ENCODE results near the gene KSR2.

The KSR2 gene

GRCh38 chr12:117567644-117568216 lies 401.1 kb downstream of the KSR2 start:
- H3K4me3 ChIP-seq (ENCODE audit: low read length in 2 of 2), result no peak overlapping the region
- peaks cover 0 to 2% of the 10 kb centered on the region in 2 donors for H3K27me3 ChIP-seq (ENCODE audit: control insufficient read depth in 2 of 2, insufficient read depth in 2 of 2, low read length in 2 of 2)
- H3K9ac ChIP-seq (ENCODE audit: low read depth in 1 of 2, low read length in 2 of 2), result no peak overlapping the region
- no peaks in the 10 kb centered on the region for H3K9me3 ChIP-seq (ENCODE audit: control insufficient read depth in 2 of 2, low read length in 2 of 2)
- no peaks in the 10 kb centered on the region for H3K4me1 ChIP-seq (ENCODE audit: control insufficient read depth in 2 of 2, insufficient read depth in 2 of 2, low read length in 2 of 2)
- no peaks in the 10 kb centered on the region for H3K36me3 ChIP-seq (ENCODE audit: control insufficient read depth in 2 of 2, insufficient read depth in 2 of 2, low read length in 2 of 2)
- H3K27ac ChIP-seq (ENCODE audit: low read depth in 2 of 2, low read length in 2 of 2), result no peak overlapping the region

- Histone ChIP-seq H3K4me3 (ENCODE audit: low read length in 2 of 2) (no peak overlapping the region), H3K27ac (ENCODE audit: low read depth in 2 of 2, low read length in 2 of 2) (no peak overlapping the region), H3K27me3 (ENCODE audit: control insufficient read depth in 2 of 2, insufficient read depth in 2 of 2, low read length in 2 of 2) (no peaks in the 10 kb centered on the region), H3K9me3 (ENCODE audit: control insufficient read depth in 2 of 2, low read length in 2 of 2) (no peaks in the 10 kb centered on the region), H3K36me3 (ENCODE audit: control insufficient read depth in 2 of 2, insufficient read depth in 2 of 2, low read length in 2 of 2) (no peaks in the 10 kb centered on the region), H3K9ac (ENCODE audit: low read depth in 1 of 2, low read length in 2 of 2) (no peak overlapping the region), H3K4me1 (ENCODE audit: control insufficient read depth in 2 of 2, insufficient read depth in 2 of 2, low read length in 2 of 2) (no peaks in the 10 kb centered on the region)
These were observed 403.9 kb downstream of the KSR2 start for GRCh38 chr12:117564881-117565280.

- no peaks in the 10 kb centered on the region for H3K36me3 ChIP-seq (ENCODE audit: control insufficient read depth in 2 of 2, insufficient read depth in 2 of 2, low read length in 2 of 2)
- H3K4me1 ChIP-seq (ENCODE audit: control insufficient read depth in 2 of 2, insufficient read depth in 2 of 2, low read length in 2 of 2), result no peaks in the 10 kb centered on the region
- H3K9me3 ChIP-seq (ENCODE audit: control insufficient read depth in 2 of 2, low read length in 2 of 2), result no peaks in the 10 kb centered on the region
- H3K27me3 ChIP-seq (ENCODE audit: control insufficient read depth in 2 of 2, insufficient read depth in 2 of 2, low read length in 2 of 2), result no peaks in the 10 kb centered on the region
- H3K27ac ChIP-seq (ENCODE audit: low read depth in 2 of 2, low read length in 2 of 2), result no peak overlapping the region
- no peak overlapping the region for H3K9ac ChIP-seq (ENCODE audit: low read depth in 1 of 2, low read length in 2 of 2)
- no peak overlapping the region for H3K4me3 ChIP-seq (ENCODE audit: low read length in 2 of 2)
These were observed 405.1 kb downstream of the KSR2 start for GRCh38 chr12:117563706-117564105.

DNA sequence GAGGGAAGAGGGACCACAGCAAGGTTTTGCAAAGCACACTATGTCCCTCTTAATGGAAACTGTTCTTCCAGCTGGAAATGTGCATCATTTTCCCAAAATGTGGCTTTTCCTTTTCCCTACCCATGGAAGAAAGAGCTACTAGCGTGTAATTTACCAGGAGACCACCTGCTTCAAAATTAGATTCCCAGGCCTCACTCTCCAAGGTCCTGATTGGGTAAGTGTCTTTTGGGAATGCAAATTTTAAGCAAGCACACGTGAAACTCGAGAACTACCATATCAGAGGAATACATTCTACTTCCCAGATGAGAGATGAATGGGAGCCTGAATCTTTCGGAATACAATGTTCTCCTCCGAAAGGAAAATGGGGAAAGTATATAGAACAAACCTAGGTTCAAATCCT lies 405.8 kb downstream of the KSR2 start:
- Histone ChIP-seq H3K4me1 (ENCODE audit: control insufficient read depth in 2 of 2, insufficient read depth in 2 of 2, low read length in 2 of 2) (no peaks in the 10 kb centered on the region), H3K9me3 (ENCODE audit: control insufficient read depth in 2 of 2, low read length in 2 of 2) (no peaks in the 10 kb centered on the region), H3K9ac (ENCODE audit: low read depth in 1 of 2, low read length in 2 of 2) (no peak overlapping the region), H3K27ac (ENCODE audit: low read depth in 2 of 2, low read length in 2 of 2) (no peak overlapping the region), H3K27me3 (ENCODE audit: control insufficient read depth in 2 of 2, insufficient read depth in 2 of 2, low read length in 2 of 2) (no peaks in the 10 kb centered on the region), H3K36me3 (ENCODE audit: control insufficient read depth in 2 of 2, insufficient read depth in 2 of 2, low read length in 2 of 2) (no peaks in the 10 kb centered on the region), H3K4me3 (ENCODE audit: low read length in 2 of 2) (no peak overlapping the region)

DNA sequence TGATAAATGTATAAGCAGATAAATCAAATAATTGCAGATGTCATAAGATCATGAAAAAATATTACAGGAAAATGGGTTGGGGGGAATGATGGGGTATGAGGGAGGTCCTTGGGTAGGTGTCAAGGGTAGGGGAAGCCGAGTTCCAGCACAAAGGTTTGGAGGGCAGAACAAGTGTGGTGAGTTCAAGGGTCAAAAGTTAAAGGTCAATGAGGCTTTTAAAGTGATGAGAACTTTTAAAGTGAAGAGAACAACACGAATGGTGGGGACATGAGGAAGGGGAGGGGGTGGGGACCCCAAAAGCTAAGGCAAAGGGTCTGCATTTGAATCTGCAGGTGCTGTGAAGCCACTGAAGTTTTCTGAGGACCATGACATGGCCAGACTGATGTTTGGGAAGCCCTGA lies 406.8 kb downstream of the KSR2 start:
- no peaks in the 10 kb centered on the region for H3K36me3 ChIP-seq (ENCODE audit: control insufficient read depth in 2 of 2, insufficient read depth in 2 of 2, low read length in 2 of 2)
- H3K27ac ChIP-seq (ENCODE audit: low read depth in 2 of 2, low read length in 2 of 2), result no peak overlapping the region
- H3K27me3 ChIP-seq (ENCODE audit: control insufficient read depth in 2 of 2, insufficient read depth in 2 of 2, low read length in 2 of 2), result no peaks in the 10 kb centered on the region
- H3K4me1 ChIP-seq (ENCODE audit: control insufficient read depth in 2 of 2, insufficient read depth in 2 of 2, low read length in 2 of 2), result no peaks in the 10 kb centered on the region
- H3K9me3 ChIP-seq (ENCODE audit: control insufficient read depth in 2 of 2, low read length in 2 of 2), result no peaks in the 10 kb centered on the region
- no peak overlapping the region for H3K9ac ChIP-seq (ENCODE audit: low read depth in 1 of 2, low read length in 2 of 2)
- no peak overlapping the region for H3K4me3 ChIP-seq (ENCODE audit: low read length in 2 of 2)

DNA sequence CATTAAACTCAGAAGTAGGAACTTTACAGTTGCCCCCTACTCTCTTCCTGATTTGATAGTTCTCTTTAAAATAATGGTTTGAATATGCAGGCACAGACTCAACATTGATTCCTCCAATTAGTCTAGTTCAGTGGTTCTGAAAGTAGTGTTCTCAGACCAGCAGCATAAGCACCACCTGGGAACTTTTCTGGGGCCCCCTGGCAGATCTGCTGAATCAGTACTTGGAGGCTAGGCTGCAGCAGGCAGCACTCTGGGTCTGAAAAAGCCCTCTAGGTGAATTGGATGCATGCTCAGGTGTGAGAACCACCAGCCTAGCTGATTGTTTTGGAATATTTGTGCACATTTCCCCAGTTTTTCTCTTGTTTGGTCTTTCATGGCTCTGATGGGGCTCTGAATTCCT lies 408.8 kb downstream of the KSR2 start:
- H3K27ac ChIP-seq (ENCODE audit: low read depth in 2 of 2, low read length in 2 of 2), result no peak overlapping the region
- H3K9me3 ChIP-seq (ENCODE audit: control insufficient read depth in 2 of 2, low read length in 2 of 2), result no peaks in the 10 kb centered on the region
- no peaks in the 10 kb centered on the region for H3K36me3 ChIP-seq (ENCODE audit: control insufficient read depth in 2 of 2, insufficient read depth in 2 of 2, low read length in 2 of 2)
- H3K27me3 ChIP-seq (ENCODE audit: control insufficient read depth in 2 of 2, insufficient read depth in 2 of 2, low read length in 2 of 2), result no peaks in the 10 kb centered on the region
- no peak overlapping the region for H3K9ac ChIP-seq (ENCODE audit: low read depth in 1 of 2, low read length in 2 of 2)
- no peak overlapping the region for H3K4me3 ChIP-seq (ENCODE audit: low read length in 2 of 2)
- H3K4me1 ChIP-seq (ENCODE audit: control insufficient read depth in 2 of 2, insufficient read depth in 2 of 2, low read length in 2 of 2), result no peaks in the 10 kb centered on the region

DNA sequence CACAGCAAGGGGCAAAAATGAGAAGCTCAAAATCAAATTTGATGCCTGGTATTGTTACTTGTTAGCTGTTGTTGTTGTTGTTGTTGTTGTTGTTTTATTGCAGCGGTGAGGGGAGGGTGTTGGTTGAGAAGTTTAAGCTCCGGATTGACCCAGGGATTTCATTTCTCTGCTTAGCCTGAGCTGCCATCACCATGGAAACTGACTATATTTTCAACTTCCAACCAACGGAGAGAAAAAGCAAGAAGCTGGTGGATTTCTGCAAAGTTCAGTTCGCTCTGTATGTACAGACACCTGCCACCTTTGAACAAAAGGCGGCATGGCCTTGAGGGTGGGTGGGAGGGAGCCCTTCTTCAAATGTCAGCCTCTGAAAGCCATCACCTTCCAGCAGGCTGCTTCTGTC lies 412.9 kb downstream of the KSR2 start:
- no peaks in the 10 kb centered on the region for H3K4me1 ChIP-seq (ENCODE audit: control insufficient read depth in 2 of 2, insufficient read depth in 2 of 2, low read length in 2 of 2)
- no peak overlapping the region for H3K9ac ChIP-seq (ENCODE audit: low read depth in 1 of 2, low read length in 2 of 2)
- no peaks in the 10 kb centered on the region for H3K9me3 ChIP-seq (ENCODE audit: control insufficient read depth in 2 of 2, low read length in 2 of 2)
- no peaks in the 10 kb centered on the region for H3K27me3 ChIP-seq (ENCODE audit: control insufficient read depth in 2 of 2, insufficient read depth in 2 of 2, low read length in 2 of 2)
- H3K4me3 ChIP-seq (ENCODE audit: low read length in 2 of 2), result no peak overlapping the region
- no peak overlapping the region for H3K27ac ChIP-seq (ENCODE audit: low read depth in 2 of 2, low read length in 2 of 2)
- no peaks in the 10 kb centered on the region for H3K36me3 ChIP-seq (ENCODE audit: control insufficient read depth in 2 of 2, insufficient read depth in 2 of 2, low read length in 2 of 2)

- no peaks in the 10 kb centered on the region for H3K4me1 ChIP-seq (ENCODE audit: control insufficient read depth in 2 of 2, insufficient read depth in 2 of 2, low read length in 2 of 2)
- H3K27ac ChIP-seq (ENCODE audit: low read depth in 2 of 2, low read length in 2 of 2), result no peak overlapping the region
- no peaks in the 10 kb centered on the region for H3K27me3 ChIP-seq (ENCODE audit: control insufficient read depth in 2 of 2, insufficient read depth in 2 of 2, low read length in 2 of 2)
- H3K9ac ChIP-seq (ENCODE audit: low read depth in 1 of 2, low read length in 2 of 2), result no peak overlapping the region
- H3K9me3 ChIP-seq (ENCODE audit: control insufficient read depth in 2 of 2, low read length in 2 of 2), result no peaks in the 10 kb centered on the region
- no peaks in the 10 kb centered on the region for H3K36me3 ChIP-seq (ENCODE audit: control insufficient read depth in 2 of 2, insufficient read depth in 2 of 2, low read length in 2 of 2)
- H3K4me3 ChIP-seq (ENCODE audit: low read length in 2 of 2), result no peak overlapping the region
These were observed 415.8 kb downstream of the KSR2 start for GRCh38 chr12:117552971-117553370.

DNA sequence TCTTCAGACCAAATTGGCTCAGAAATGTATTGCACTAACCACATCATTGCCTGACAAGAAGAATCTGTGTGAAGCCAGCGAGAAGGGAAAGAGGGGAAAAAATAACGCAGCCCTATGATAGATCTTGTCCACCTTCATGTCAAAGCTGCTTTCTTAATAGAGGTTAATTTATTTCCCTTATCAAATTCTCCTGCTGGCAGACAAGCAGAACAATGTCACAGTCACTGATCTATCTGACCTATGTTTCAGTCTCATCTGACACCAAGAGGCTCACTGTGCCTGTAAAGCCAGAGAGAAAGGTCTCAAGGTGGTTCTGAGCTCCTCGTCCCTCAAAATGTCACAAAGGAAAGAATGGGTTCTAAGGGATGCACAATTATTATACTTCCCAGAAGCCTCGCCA lies 417.1 kb downstream of the KSR2 start:
- no peak overlapping the region for H3K9ac ChIP-seq (ENCODE audit: low read depth in 1 of 2, low read length in 2 of 2)
- H3K36me3 ChIP-seq (ENCODE audit: control insufficient read depth in 2 of 2, insufficient read depth in 2 of 2, low read length in 2 of 2), result no peaks in the 10 kb centered on the region
- H3K4me3 ChIP-seq (ENCODE audit: low read length in 2 of 2), result no peak overlapping the region
- no peaks in the 10 kb centered on the region for H3K4me1 ChIP-seq (ENCODE audit: control insufficient read depth in 2 of 2, insufficient read depth in 2 of 2, low read length in 2 of 2)
- no peaks in the 10 kb centered on the region for H3K9me3 ChIP-seq (ENCODE audit: control insufficient read depth in 2 of 2, low read length in 2 of 2)
- no peaks in the 10 kb centered on the region for H3K27me3 ChIP-seq (ENCODE audit: control insufficient read depth in 2 of 2, insufficient read depth in 2 of 2, low read length in 2 of 2)
- no peak overlapping the region for H3K27ac ChIP-seq (ENCODE audit: low read depth in 2 of 2, low read length in 2 of 2)

DNA sequence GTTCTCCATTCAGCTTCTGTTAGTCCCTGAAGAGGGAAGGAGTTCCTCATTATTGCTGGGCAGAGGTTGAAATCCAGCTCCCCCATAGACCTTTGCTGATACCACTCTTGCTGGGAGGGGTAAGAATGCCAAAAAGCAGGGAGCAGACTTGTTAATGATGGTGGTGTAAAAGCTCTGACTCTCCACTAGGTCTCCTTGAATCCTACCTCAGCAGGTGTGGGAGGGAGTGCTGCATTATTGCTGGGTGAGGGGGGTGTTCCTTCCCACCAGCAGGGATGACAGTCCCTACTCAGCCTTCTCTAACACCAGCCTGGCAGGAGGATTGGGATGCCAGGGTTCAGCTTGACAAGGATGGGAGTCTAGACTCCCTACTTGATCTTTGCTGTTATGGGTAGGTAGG lies 421.6 kb downstream of the KSR2 start:
- H3K4me1 ChIP-seq (ENCODE audit: control insufficient read depth in 2 of 2, insufficient read depth in 2 of 2, low read length in 2 of 2), result no peaks in the 10 kb centered on the region
- no peak overlapping the region for H3K9ac ChIP-seq (ENCODE audit: low read depth in 1 of 2, low read length in 2 of 2)
- H3K9me3 ChIP-seq (ENCODE audit: control insufficient read depth in 2 of 2, low read length in 2 of 2), result no peaks in the 10 kb centered on the region
- no peak overlapping the region for H3K4me3 ChIP-seq (ENCODE audit: low read length in 2 of 2)
- no peaks in the 10 kb centered on the region for H3K27me3 ChIP-seq (ENCODE audit: control insufficient read depth in 2 of 2, insufficient read depth in 2 of 2, low read length in 2 of 2)
- H3K27ac ChIP-seq (ENCODE audit: low read depth in 2 of 2, low read length in 2 of 2), result no peak overlapping the region
- no peaks in the 10 kb centered on the region for H3K36me3 ChIP-seq (ENCODE audit: control insufficient read depth in 2 of 2, insufficient read depth in 2 of 2, low read length in 2 of 2)

GRCh38 chr12:117545216-117545615 lies 423.6 kb downstream of the KSR2 start:
- Histone ChIP-seq H3K9ac (ENCODE audit: low read depth in 1 of 2, low read length in 2 of 2) (no peak overlapping the region), H3K4me1 (ENCODE audit: control insufficient read depth in 2 of 2, insufficient read depth in 2 of 2, low read length in 2 of 2) (no peaks in the 10 kb centered on the region), H3K27ac (ENCODE audit: low read depth in 2 of 2, low read length in 2 of 2) (no peak overlapping the region), H3K4me3 (ENCODE audit: low read length in 2 of 2) (no peak overlapping the region), H3K27me3 (ENCODE audit: control insufficient read depth in 2 of 2, insufficient read depth in 2 of 2, low read length in 2 of 2) (no peaks in the 10 kb centered on the region), H3K9me3 (ENCODE audit: control insufficient read depth in 2 of 2, low read length in 2 of 2) (no peaks in the 10 kb centered on the region), H3K36me3 (ENCODE audit: control insufficient read depth in 2 of 2, insufficient read depth in 2 of 2, low read length in 2 of 2) (no peaks in the 10 kb centered on the region)

Measured in mucosa of rectum (tissue), 2 donors.